DND-41 (cell line): ENCODE results near the gene COA7.

Source experiments
- ATAC-seq: fragments of 200-7000 bp; cut with Tn5 transposase; 3 replicates; pipeline ENCODE4 v1.9.1; 2021; ENCODE audit warnings: low read depth; ENCODE audit not compliant: insufficient read depth
- DNase-seq: peaks from one replicate; pipeline ENCODE4 v3.0.0-alpha.2; 2020
- H2AFZ ChIP-seq: 2 replicates; pipeline ENCODE4 v1.6.0; 2012; ENCODE audit warnings: low read depth, low read length
- H3K27ac ChIP-seq: 2 replicates; pipeline ENCODE4 v1.5.1; 2012; ENCODE audit warnings: low read length, inconsistent platforms
- H3K27me3 ChIP-seq: fragments of 200-600 bp; sonication (generic); 2 replicates; pipeline ENCODE4 v1.6.0; 2012; ENCODE audit warnings: low read length, mild to moderate bottlenecking, inconsistent platforms; ENCODE audit not compliant: insufficient read depth, poor library complexity
- H3K36me3 ChIP-seq: 2 replicates; pipeline ENCODE4 v1.5.1; 2012; ENCODE audit warnings: low read length, inconsistent platforms; ENCODE audit not compliant: insufficient read depth
- H3K4me1 ChIP-seq: 2 replicates; pipeline ENCODE4 v1.5.1; 2012; ENCODE audit warnings: mild to moderate bottlenecking, low read length; ENCODE audit not compliant: insufficient read depth
- H3K4me2 ChIP-seq: 2 replicates; pipeline ENCODE4 v1.6.0; 2012; ENCODE audit warnings: mild to moderate bottlenecking, moderate library complexity, low read length, inconsistent platforms; ENCODE audit not compliant: insufficient read depth
- H3K4me3 ChIP-seq, 2 experiments: fragments of 200-600 bp in 1 of 2; shearing (Covaris generic) in 1 of 2; 2 replicates each; pipeline ENCODE4 v1.5.1; 2012 to 2016; ENCODE audit warnings: inconsistent platforms in 2 of 2, low read length in 2 of 2, mild to moderate bottlenecking in 2 of 2, low read depth in 1 of 2, moderate library complexity in 1 of 2
- H3K79me2 ChIP-seq: 2 replicates; pipeline ENCODE4 v1.6.0; 2012; ENCODE audit warnings: low read length, inconsistent platforms; ENCODE audit not compliant: insufficient read depth
- H3K9ac ChIP-seq: 2 replicates; pipeline ENCODE4 v1.6.0; 2012; ENCODE audit warnings: low read depth, mild to moderate bottlenecking, inconsistent platforms, low read length, moderate library complexity
- H3K9me3 ChIP-seq: 2 replicates; pipeline ENCODE4 v1.5.1; 2012; ENCODE audit warnings: low read length, moderate library complexity, mild to moderate bottlenecking, inconsistent platforms; ENCODE audit not compliant: insufficient read depth, severe bottlenecking
- H4K20me1 ChIP-seq: 2 replicates; pipeline ENCODE4 v1.6.0; 2012; ENCODE audit warnings: low read length; ENCODE audit not compliant: insufficient read depth
- EZH2 ChIP-seq: IDR thresholded peaks from 3 replicates; pipeline ENCODE4 v1.6.1; 2012; ENCODE audit warnings: borderline replicate concordance, low read depth, mild to moderate bottlenecking, moderate library complexity, low read length, inconsistent platforms; ENCODE audit not compliant: severe bottlenecking
- TF ChIP-seq, protein P1 (sequence below): IDR thresholded peaks from 2 replicates; pipeline ENCODE4 v1.5.1; 2012; ENCODE audit warnings: borderline replicate concordance, low read length, moderate library complexity, mild to moderate bottlenecking; ENCODE audit not compliant: poor library complexity, severe bottlenecking; ENCODE audit errors: extremely low read depth

COA7 gene

DNA sequence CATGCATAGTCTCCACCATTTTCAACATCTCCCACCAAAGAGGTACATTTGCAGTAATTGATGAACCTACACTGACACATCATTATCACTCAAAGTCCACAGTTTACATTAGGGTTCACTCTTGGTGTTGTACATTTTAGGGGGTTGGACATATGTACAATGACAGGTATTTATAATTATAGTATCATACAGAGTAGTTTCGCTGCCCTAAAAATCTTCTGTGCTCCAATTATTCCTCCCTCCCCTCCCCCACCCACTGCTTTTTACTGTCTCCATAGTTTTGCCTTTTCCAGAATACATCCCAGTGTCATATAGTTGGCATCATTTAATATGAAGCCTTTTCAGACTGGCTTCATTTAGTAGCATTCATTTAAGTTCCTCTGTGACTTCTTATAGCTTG lies 13.6 kb downstream of the COA7 start:
- Histone ChIP-seq H3K9ac (no peak overlapping the region), H3K27me3 (no peaks in the 10 kb centered on the region), H3K4me3 (no peak overlapping the region), H2AFZ (no peak overlapping the region), H3K4me2 (no peak overlapping the region), H3K4me1 (no peaks in the 10 kb centered on the region), H3K36me3 (peaks cover 43% of the 10 kb centered on the region), H3K27ac (no peak overlapping the region), H3K79me2 (no peaks in the 10 kb centered on the region; the same call in 1 of the 2 replicates), H4K20me1 (0 out of 2 replicates have a peak, but pooled peaks cover 5% of the 10 kb centered on the region), H3K9me3 (no peaks in the 10 kb centered on the region)
- TF ChIP-seq, protein P1, sequence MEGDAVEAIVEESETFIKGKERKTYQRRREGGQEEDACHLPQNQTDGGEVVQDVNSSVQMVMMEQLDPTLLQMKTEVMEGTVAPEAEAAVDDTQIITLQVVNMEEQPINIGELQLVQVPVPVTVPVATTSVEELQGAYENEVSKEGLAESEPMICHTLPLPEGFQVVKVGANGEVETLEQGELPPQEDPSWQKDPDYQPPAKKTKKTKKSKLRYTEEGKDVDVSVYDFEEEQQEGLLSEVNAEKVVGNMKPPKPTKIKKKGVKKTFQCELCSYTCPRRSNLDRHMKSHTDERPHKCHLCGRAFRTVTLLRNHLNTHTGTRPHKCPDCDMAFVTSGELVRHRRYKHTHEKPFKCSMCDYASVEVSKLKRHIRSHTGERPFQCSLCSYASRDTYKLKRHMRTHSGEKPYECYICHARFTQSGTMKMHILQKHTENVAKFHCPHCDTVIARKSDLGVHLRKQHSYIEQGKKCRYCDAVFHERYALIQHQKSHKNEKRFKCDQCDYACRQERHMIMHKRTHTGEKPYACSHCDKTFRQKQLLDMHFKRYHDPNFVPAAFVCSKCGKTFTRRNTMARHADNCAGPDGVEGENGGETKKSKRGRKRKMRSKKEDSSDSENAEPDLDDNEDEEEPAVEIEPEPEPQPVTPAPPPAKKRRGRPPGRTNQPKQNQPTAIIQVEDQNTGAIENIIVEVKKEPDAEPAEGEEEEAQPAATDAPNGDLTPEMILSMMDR = no peak
- no peak for TF ChIP-seq EZH2
- no peak for DNase-seq
- no peak for ATAC-seq

DNA sequence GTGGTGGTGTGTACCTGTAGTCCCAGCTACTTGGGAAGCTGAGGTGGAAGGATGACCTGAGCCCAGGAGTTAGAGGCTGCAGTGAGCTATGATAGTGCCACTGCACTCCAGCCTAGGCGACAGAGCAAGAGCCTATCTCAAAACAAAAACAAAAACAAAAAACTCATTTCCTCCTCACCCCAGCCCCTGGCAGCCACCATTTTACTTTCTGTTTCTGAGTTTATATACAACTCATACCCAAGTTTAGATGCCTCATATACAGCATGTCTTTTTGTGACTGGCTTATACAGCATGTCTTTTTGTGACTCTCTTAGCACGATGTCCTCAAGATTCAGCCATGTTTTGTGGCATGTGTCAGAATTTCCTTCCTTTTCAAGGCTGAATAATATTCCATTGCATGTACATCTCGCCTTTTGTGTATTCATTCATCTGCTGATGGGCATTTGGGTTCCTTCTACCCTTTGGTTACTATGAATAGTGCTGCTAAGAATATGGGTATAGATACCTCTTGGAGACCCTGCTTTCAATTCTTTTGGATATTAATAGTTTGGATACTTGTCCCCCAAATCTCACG lies 14.7 kb downstream of the COA7 start:
- no peak overlapping the region for H3K4me3 ChIP-seq
- H3K27ac ChIP-seq = no peak overlapping the region
- no peaks in the 10 kb centered on the region for H3K9me3 ChIP-seq

DNA sequence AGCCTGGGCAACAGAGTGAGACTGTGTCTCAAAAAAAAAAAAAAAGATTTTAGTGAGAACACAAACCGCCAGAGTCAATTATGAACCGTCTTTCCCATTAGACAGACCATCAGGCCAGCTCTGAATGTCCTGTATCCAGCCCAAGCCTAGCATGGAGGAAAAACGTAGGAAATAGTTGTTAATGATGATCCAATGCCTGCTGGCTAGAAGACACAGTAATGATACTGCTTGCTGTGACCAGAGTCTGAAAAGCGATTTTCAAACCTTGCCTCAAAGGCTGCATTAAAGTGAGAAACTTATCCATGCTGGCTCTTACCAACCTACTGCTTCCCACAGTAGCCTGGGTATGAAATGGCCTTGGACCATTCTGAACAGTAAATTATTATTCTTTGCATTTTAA lies 17.0 kb downstream of the COA7 start:
- no peaks in the 10 kb centered on the region for H3K79me2 ChIP-seq
- no peak overlapping the region for H2AFZ ChIP-seq
- H3K4me1 ChIP-seq = no peaks in the 10 kb centered on the region
- no peak overlapping the region for H3K27ac ChIP-seq
- DNase-seq (no peak), ATAC-seq (no peak)
- H3K9me3 ChIP-seq = no peaks in the 10 kb centered on the region
- H3K4me3 ChIP-seq = no peak overlapping the region
- peaks cover 15% of the 10 kb centered on the region for H3K36me3 ChIP-seq
- no peaks in the 10 kb centered on the region for H3K27me3 ChIP-seq
- no peak overlapping the region for H3K4me2 ChIP-seq
- no peak for TF ChIP-seq EZH2
- TF ChIP-seq, protein P1 = no peak
- H4K20me1 ChIP-seq = no peaks in the 10 kb centered on the region
- H3K9ac ChIP-seq = no peak overlapping the region

More for the DNA sequence above, 14.7 kb downstream of the COA7 start:
- ATAC-seq (no peak), DNase-seq (no peak)
- H3K79me2 ChIP-seq = no peaks in the 10 kb centered on the region
- 0 out of 2 replicates have a peak, but pooled peaks cover 5% of the 10 kb centered on the region for H4K20me1 ChIP-seq
- no peaks in the 10 kb centered on the region for H3K27me3 ChIP-seq
- H3K9ac ChIP-seq = no peak overlapping the region
- TF ChIP-seq, protein P1 = no peak
- TF ChIP-seq EZH2 = no peak
- no peak overlapping the region for H2AFZ ChIP-seq
- no peak overlapping the region for H3K4me2 ChIP-seq
- H3K4me1 ChIP-seq = no peaks in the 10 kb centered on the region
- H3K36me3 ChIP-seq = peaks cover 37% of the 10 kb centered on the region
